Measurements from ENCODE around the gene HYKK. TPM values are rescaled to one million over a fixed set of nuclear protein-coding genes. Genes with fewer than 3 reads are reported as not detected.
"Not testable (repeated sequence)": the region's sequence is repeated elsewhere in the genome, so short reads cannot be mapped to it uniquely, and the experiment has no call there.

HYKK gene
- total RNA-seq, 2 experiments from 2014 or later, result 2.5 to 4.2 TPM

GRCh38 chr15:78508272-78508671 is 895 bp downstream of the HYKK start:
- H3K9me3 Mint-ChIP-seq (ENCODE audit: low read depth), result no peaks in the 10 kb centered on the region
- no peak for DNase-seq
- H3K27ac Mint-ChIP-seq, result no peak overlapping the region
- no peak for ATAC-seq
- CTCF ChIA-PET, result interaction anchor here (0.5 kb wide), 1 partner anchor 230 kb away, joined by 3 read pairs; no protein-coding TSS in a partner anchor
- H3K36me3 Mint-ChIP-seq (ENCODE audit: low read depth), result no peaks in the 10 kb centered on the region
- H3K4me1 Mint-ChIP-seq, result peaks cover 22% of the 10 kb centered on the region
- peak overlapping the region; percentile 77 for H3K4me3 Mint-ChIP-seq
- intact Hi-C loops (cut with DNase I, micrococcal nuclease), result loop anchor here in 1 of 2 experiments (10.0 kb wide), 1 partner anchor 203 kb away; no protein-coding TSS in a partner anchor
- no peaks in the 10 kb centered on the region for H3K27me3 Mint-ChIP-seq
- POLR2A ChIA-PET, result no interaction called here

DNA sequence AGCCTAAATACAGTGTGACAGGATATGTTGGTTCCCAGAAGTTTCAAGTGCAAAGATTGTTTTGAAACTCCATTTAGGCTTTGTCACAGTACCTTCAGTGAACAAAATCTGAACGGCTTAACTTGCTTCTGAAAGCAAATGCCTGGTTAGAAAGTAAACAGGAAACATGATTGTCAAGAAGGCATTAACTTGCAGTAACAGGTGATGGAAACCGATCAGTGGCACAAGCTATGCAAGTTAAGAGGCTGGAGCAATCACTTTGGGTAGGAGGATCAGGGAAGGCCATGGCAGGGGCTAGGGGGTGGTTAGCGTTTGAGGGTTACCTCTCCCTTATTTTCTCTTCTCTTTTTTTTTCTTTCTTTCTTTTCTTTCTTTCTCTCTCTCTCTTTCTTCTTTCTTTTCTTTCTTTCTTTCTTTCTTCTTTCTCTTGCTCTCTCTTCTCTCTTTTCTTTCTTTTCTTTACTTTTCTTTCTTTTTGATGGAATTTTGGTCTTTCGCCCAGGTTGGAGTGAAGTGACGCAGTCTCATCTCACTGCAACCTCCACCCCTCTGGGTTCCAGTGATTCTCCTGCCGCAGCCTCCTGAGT is 2.4 kb downstream of the HYKK start:
- no peaks in the 10 kb centered on the region for H3K27me3 Mint-ChIP-seq
- peaks cover 22% of the 10 kb centered on the region for H3K4me1 Mint-ChIP-seq
- intact Hi-C loops (cut with DNase I, micrococcal nuclease), result loop anchor here in 1 of 2 experiments (10.0 kb wide), 1 partner anchor 205 kb away; no protein-coding TSS in a partner anchor
- ATAC-seq (no peak), DNase-seq (no peak)
- no peak overlapping the region for H3K27ac Mint-ChIP-seq
- H3K4me3 Mint-ChIP-seq, result no peak overlapping the region
- H3K9me3 Mint-ChIP-seq (ENCODE audit: low read depth), result no peaks in the 10 kb centered on the region
- no peaks in the 10 kb centered on the region for H3K36me3 Mint-ChIP-seq (ENCODE audit: low read depth)
- ChIA-PET CTCF (no interaction called here), POLR2A (interaction anchor here (0.6 kb wide), 1 partner anchor 72 kb away, joined by 3 read pairs; the partner anchor contains the start of gene IREB2)

GRCh38 chr15:78520035-78520434 is 12.7 kb downstream of the HYKK start:
- intact Hi-C loops (cut with DNase I, micrococcal nuclease); POLR2A ChIA-PET; H3K4me1 Mint-ChIP-seq; CTCF ChIA-PET; H3K36me3 Mint-ChIP-seq (ENCODE audit: low read depth); H3K9me3 Mint-ChIP-seq (ENCODE audit: low read depth); H3K27ac Mint-ChIP-seq; H3K4me3 Mint-ChIP-seq; ATAC-seq; DNase-seq; H3K27me3 Mint-ChIP-seq: not testable (repeated sequence)

DNA sequence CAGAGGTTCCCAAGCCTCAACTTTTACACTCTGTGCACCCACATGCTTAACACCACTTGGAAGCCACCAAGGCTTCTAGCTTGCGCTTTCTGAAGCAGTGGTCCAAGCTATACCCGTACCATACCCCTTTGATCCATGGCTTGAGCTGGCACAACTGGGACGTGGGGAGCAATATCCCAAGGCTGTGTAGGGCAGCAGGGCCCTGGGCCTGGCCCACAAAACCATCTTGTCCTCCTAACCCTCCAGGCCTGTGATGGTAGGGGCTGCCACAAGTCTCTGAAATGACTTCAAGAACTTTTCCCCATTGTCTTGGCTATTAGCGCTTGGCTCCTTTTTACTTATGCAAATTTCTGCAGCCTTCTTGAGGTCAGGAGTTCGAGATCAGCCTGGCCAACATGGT is 16.9 kb downstream of the HYKK start:
- ATAC-seq (no peak), DNase-seq (no peak)
- Mint-ChIP-seq H3K9me3 (ENCODE audit: low read depth) (no peaks in the 10 kb centered on the region), H3K4me1 (no peaks in the 10 kb centered on the region), H3K4me3 (no peak overlapping the region), H3K27me3 (no peaks in the 10 kb centered on the region), H3K36me3 (ENCODE audit: low read depth) (peaks cover 2% of the 10 kb centered on the region), H3K27ac (no peak overlapping the region)
- CTCF ChIA-PET, result no interaction called here
- intact Hi-C loops (cut with DNase I, micrococcal nuclease), result no loop called here
- POLR2A ChIA-PET, result no interaction called here

GRCh38 chr15:78527325-78527724 is 19.9 kb downstream of the HYKK start:
- Mint-ChIP-seq H3K36me3 (ENCODE audit: low read depth) (peaks cover 2% of the 10 kb centered on the region), H3K9me3 (ENCODE audit: low read depth) (no peaks in the 10 kb centered on the region), H3K27ac (no peak overlapping the region), H3K27me3 (no peaks in the 10 kb centered on the region), H3K4me1 (no peaks in the 10 kb centered on the region), H3K4me3 (no peak overlapping the region)
- POLR2A ChIA-PET, result no interaction called here
- DNase-seq (no peak), ATAC-seq (no peak)
- intact Hi-C loops (cut with DNase I, micrococcal nuclease), result no loop called here
- CTCF ChIA-PET, result no interaction called here

GRCh38 chr15:78533331-78533730 is 26.0 kb downstream of the HYKK start:
- ChIA-PET POLR2A (no interaction called here), CTCF (interaction anchor here (1.1 kb wide), 1 partner anchor 11 kb away, joined by 3 read pairs; no protein-coding TSS in a partner anchor)
- H3K4me3 Mint-ChIP-seq, result no peak overlapping the region
- H3K27ac Mint-ChIP-seq, result no peak overlapping the region
- no peaks in the 10 kb centered on the region for H3K9me3 Mint-ChIP-seq (ENCODE audit: low read depth)
- no peaks in the 10 kb centered on the region for H3K27me3 Mint-ChIP-seq
- DNase-seq, result no peak
- no peaks in the 10 kb centered on the region for H3K36me3 Mint-ChIP-seq (ENCODE audit: low read depth)
- ATAC-seq, result no peak
- intact Hi-C loops (cut with DNase I, micrococcal nuclease), result no loop called here
- no peaks in the 10 kb centered on the region for H3K4me1 Mint-ChIP-seq

- Mint-ChIP-seq H3K36me3 (ENCODE audit: low read depth) (peaks cover 3% of the 10 kb centered on the region), H3K4me1 (peaks cover 8% of the 10 kb centered on the region), H3K4me3 (no peak overlapping the region), H3K27ac (no peak overlapping the region), H3K27me3 (no peaks in the 10 kb centered on the region), H3K9me3 (ENCODE audit: low read depth) (no peaks in the 10 kb centered on the region)
- intact Hi-C loops (cut with DNase I, micrococcal nuclease), result no loop called here
- ATAC-seq, result no peak
- ChIA-PET POLR2A (no interaction called here), CTCF (no interaction called here)
- peak; percentile 9 for DNase-seq
Measured at GRCh38 chr15:78536134-78536533, 28.8 kb downstream of the HYKK start.

DNA sequence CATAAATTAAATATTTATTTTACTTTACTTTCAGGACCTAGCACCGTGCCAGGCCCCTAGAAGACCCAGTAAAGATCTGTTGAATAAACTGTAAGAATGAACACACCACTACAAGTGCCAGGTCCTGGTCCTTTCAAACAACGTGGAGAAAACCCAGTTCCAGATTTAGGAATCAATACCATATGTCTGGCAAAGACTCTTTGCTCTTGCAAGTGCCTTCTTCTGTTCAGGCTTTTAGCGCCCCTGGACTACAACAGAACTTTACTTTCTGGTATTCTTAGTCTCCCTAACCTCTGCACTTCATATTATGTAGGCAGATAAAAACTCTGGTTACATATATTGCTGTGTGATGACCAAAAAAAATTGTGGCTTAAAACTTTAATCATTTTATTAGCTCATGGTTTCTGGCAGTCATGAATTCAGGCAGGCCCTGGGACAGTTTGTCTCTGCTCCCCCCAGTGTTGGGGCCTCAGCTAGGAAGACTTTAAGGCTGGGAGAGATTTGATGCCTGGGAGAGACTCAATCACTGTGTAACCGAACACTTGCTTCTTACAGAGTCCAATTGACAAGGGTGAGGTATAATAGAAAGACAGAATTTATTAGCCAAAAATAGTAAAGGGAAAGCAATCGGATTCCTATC is 30.0 kb downstream of the HYKK start:
- POLR2A ChIA-PET, result no interaction called here

GRCh38 chr15:78538358-78538757 is 31.0 kb downstream of the HYKK start:
- ChIA-PET POLR2A (no interaction called here), CTCF (no interaction called here)
- Mint-ChIP-seq H3K27me3 (no peaks in the 10 kb centered on the region), H3K27ac (no peak overlapping the region), H3K9me3 (ENCODE audit: low read depth) (no peaks in the 10 kb centered on the region), H3K4me3 (no peak overlapping the region), H3K4me1 (peaks cover 24% of the 10 kb centered on the region), H3K36me3 (ENCODE audit: low read depth) (peaks cover 23% of the 10 kb centered on the region)
- DNase-seq (no peak), ATAC-seq (no peak)
- intact Hi-C loops (cut with DNase I, micrococcal nuclease), result no loop called here

More for the DNA sequence above, 30.0 kb downstream of the HYKK start:
- no peaks in the 10 kb centered on the region for H3K9me3 Mint-ChIP-seq (ENCODE audit: low read depth)
- peaks cover 13% of the 10 kb centered on the region for H3K36me3 Mint-ChIP-seq (ENCODE audit: low read depth)
- no peaks in the 10 kb centered on the region for H3K27me3 Mint-ChIP-seq
- H3K27ac Mint-ChIP-seq, result peak overlapping the region; percentile 44
- H3K4me3 Mint-ChIP-seq, result no peak overlapping the region
- DNase-seq, result no peak
- CTCF ChIA-PET, result no interaction called here
- H3K4me1 Mint-ChIP-seq, result peaks cover 14% of the 10 kb centered on the region
- intact Hi-C loops (cut with DNase I, micrococcal nuclease), result no loop called here
- ATAC-seq, result no peak

- Mint-ChIP-seq H3K27ac (peak overlapping the region; percentile 98), H3K36me3 (ENCODE audit: low read depth) (peaks cover 29% of the 10 kb centered on the region), H3K4me1 (peaks cover 26% of the 10 kb centered on the region), H3K4me3 (peak overlapping the region; percentile 91)
- intact Hi-C loops (cut with DNase I, micrococcal nuclease), result loop anchor here (1.0 to 2.0 kb wide), 8 partner anchors 32 to 1613 kb away; partner anchors contain the start of genes HYKK (in 2 of the 2), IREB2 (in 2 of the 2), FAH (in 1 of the 2) and IDH3A (in 1 of the 2)
- not testable (repeated sequence) for H3K27me3 Mint-ChIP-seq; ATAC-seq; H3K9me3 Mint-ChIP-seq (ENCODE audit: low read depth)
- ChIA-PET POLR2A (interaction anchor here (0.7 to 1.7 kb wide), 4 partner anchors 23 to 334 kb away, joined by 3 to 12 read pairs (median 5); partner anchors contain the start of genes CHRNA5 and IREB2), CTCF (interaction anchor here (0.7 to 1.5 kb wide), 5 partner anchors 10 to 240 kb away, joined by 3 to 8 read pairs (median 4); partner anchors contain the start of genes IREB2 and SKIC8)
- DNase-seq, result peak; percentile 25
Measured at GRCh38 chr15:78539464-78540140, 32.2 kb downstream of the HYKK start.

DNA sequence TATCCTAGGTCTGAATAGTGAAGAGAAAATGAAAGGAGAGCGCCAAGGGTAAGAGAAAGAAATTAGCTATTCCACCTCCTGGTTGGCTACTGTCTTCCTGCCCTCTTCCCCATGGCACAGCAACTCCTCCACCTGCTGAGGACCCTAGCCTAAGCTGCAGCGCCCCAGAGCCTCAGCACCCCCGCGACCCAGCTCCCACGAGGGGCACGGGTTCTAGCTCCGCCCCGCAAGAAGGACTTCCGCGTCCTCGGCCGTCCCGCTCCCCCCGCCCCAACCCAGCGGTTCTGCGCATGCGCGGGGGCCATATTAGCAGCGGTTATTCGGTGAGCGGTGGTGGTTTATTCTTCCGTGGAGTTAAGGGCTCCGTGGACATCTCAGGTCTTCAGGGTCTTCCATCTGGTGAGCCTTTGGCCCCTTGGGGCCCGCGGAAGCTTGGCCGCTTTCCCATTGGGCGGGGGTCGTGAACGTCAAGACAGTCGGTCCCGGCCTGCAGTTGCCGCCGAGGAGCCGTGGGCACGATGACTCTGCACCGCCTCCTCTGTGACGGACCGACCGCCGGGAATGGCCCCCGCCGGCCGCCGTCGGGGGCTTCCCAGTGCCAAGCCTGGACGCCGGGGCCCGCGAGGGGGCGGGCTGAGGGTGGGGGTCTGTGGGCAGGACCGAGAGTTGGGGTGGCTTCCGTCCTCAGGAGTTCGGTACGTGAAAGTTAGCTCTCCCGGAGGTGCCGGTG is 32.9 kb downstream of the HYKK start, which contains the start of gene PSMA4:
TSS of gene PSMA4 (plus strand) at position 304 of the 730 bp plus-strand sequence. CDS start 1,484 bp downstream, outside the sequence.
- peaks cover 27% of the 10 kb centered on the region for H3K4me1 Mint-ChIP-seq
- ATAC-seq (peak; percentile 86), DNase-seq (peak; percentile 96)
- ChIA-PET CTCF (interaction anchor here (0.8 to 1.5 kb wide), 4 partner anchors 9 to 241 kb away, joined by 3 to 8 read pairs (median 4); partner anchors contain the start of genes IREB2 and SKIC8), POLR2A (interaction anchor here (0.7 to 1.7 kb wide), 5 partner anchors 24 to 333 kb away, joined by 3 to 12 read pairs (median 5); partner anchors contain the start of genes CHRNA5 and IREB2)
- no peaks in the 10 kb centered on the region for H3K9me3 Mint-ChIP-seq (ENCODE audit: low read depth)
- intact Hi-C loops (cut with DNase I, micrococcal nuclease), result loop anchor here (1.0 to 2.0 kb wide), 8 partner anchors 33 to 1612 kb away; partner anchors contain the start of genes HYKK (in 2 of the 2), IREB2 (in 2 of the 2), FAH (in 1 of the 2) and IDH3A (in 1 of the 2)
- no peaks in the 10 kb centered on the region for H3K27me3 Mint-ChIP-seq
- H3K27ac Mint-ChIP-seq, result peak within 1 kb of the TSS; percentile 98
- peaks cover 33% of the 10 kb centered on the region for H3K36me3 Mint-ChIP-seq (ENCODE audit: low read depth)
- H3K4me3 Mint-ChIP-seq, result peak within 1 kb of the TSS; percentile 91
